K562 (cell line): ENCODE data around the gene ANO9. TPM values are rescaled to one million over a fixed set of nuclear protein-coding genes. Genes with fewer than 3 reads are reported as not detected.

Source experiments
- ATAC-seq: fragments of 200-7000 bp; cut with Tn5 transposase; 3 replicates; pipeline ENCODE4 v1.9.1; 2020; ENCODE audit warnings: moderate library complexity
- BruUV-seq: library from RNA; stranded (reverse); fragments of 400-500 nt; replicated peaks from 2 replicates; lab custom pipeline; 2021; lab: Mats Ljungman, UMichigan
- CTCF ChIA-PET: fragments of 300-600 bp; formaldehyde crosslinking; extraction: SDS; loops from one replicate; lab custom pipeline; 2021; ENCODE audit warnings: low intra/inter-chr PET ratio; lab: Yijun Ruan, JAX
- POLR2A ChIA-PET: fragments of 300-600, 350-650 bp; sonication (Branson Sonifier 250); formaldehyde crosslinking; extraction: SDS; loops from one replicate; lab custom pipeline; 2021; ENCODE audit warnings: antibody characterized with exemption, inconsistent platforms; lab: Yijun Ruan, JAX
- DNase-seq, 4 experiments: peaks; one replicate each; pipeline versions ENCODE4 v3.0.0 to v3.0.0-alpha.2; 2011 to 2018; ENCODE audit warnings: low spot score in 3 of 4, mixed read lengths in 3 of 4; ENCODE audit errors: extremely low read depth in 1 of 4
- FAIRE-seq: peaks from 2 replicates; lab custom pipeline; 2011; peaks lifted over from hg19 to GRCh38; lab: Jason Lieb, UNC
- H2AFZ ChIP-seq: 2 replicates; pipeline ENCODE4 v1.6.0; 2011; ENCODE audit warnings: low read depth, low read length, control low read depth, inconsistent platforms
- H3K27ac ChIP-seq: fragments of 200-600 bp; 3 replicates; pipeline ENCODE4 v1.8.0; 2011; ENCODE audit warnings: low read depth, mild to moderate bottlenecking, control low read depth, inconsistent platforms, low read length, moderate library complexity, mixed read lengths; ENCODE audit errors: extremely low read depth
- H3K27me3 ChIP-seq, 2 experiments: fragments of 300-600 bp in 1 of 2; 2 replicates in 1 of 2; 3 replicates in 1 of 2; pipeline versions ENCODE4 v1.6.0 to v1.8.0; 2011; ENCODE audit warnings: inconsistent platforms in 2 of 2, low read length in 2 of 2, mild to moderate bottlenecking in 1 of 2, mixed read lengths in 1 of 2, moderate library complexity in 1 of 2; ENCODE audit not compliant: control insufficient read depth in 2 of 2, insufficient read depth in 2 of 2
- H3K36me3 ChIP-seq: fragments of 300-600 bp; 3 replicates; pipeline ENCODE4 v1.8.0; 2011; ENCODE audit warnings: mild to moderate bottlenecking, low read length, inconsistent platforms; ENCODE audit not compliant: control insufficient read depth, insufficient read depth
- H3K4me1 ChIP-seq, 2 experiments: fragments of 200-600 bp in 1 of 2; replicated peaks in 1 of 2; 2 replicates in 1 of 2; 3 replicates in 1 of 2; pipeline versions ENCODE4 v1.5.1 to v1.8.0; 2011; ENCODE audit warnings: inconsistent platforms in 2 of 2, low read length in 2 of 2, mild to moderate bottlenecking in 1 of 2, mixed read lengths in 1 of 2, moderate library complexity in 1 of 2; ENCODE audit not compliant: control insufficient read depth in 2 of 2, insufficient read depth in 2 of 2
- H3K4me2 ChIP-seq: 2 replicates; pipeline ENCODE4 v1.6.1; 2011; ENCODE audit warnings: low read length, control low read depth, inconsistent platforms, mixed read lengths; ENCODE audit not compliant: insufficient read depth
- H3K4me3 ChIP-seq: fragments of 200-600 bp; sonication (generic), shearing (Covaris generic); 2 replicates; pipeline ENCODE4 v1.5.1; 2016; ENCODE audit warnings: control low read depth, inconsistent platforms
- H3K79me2 ChIP-seq: fragments of 200-600 bp; 3 replicates; pipeline ENCODE4 v1.8.0; 2011; ENCODE audit warnings: low read length, inconsistent platforms; ENCODE audit not compliant: control insufficient read depth, insufficient read depth
- H3K9ac ChIP-seq, 2 experiments: 2 replicates each; pipeline versions ENCODE4 v1.6.0 to v1.6.1; 2011; ENCODE audit warnings: low read depth in 2 of 2, low read length in 2 of 2, control low read depth in 1 of 2, inconsistent platforms in 1 of 2, mild to moderate bottlenecking in 1 of 2, mixed read lengths in 1 of 2; ENCODE audit not compliant: insufficient read depth in 1 of 2
- H3K9me1 ChIP-seq: one replicate; pipeline ENCODE4 v1.6.0; 2011; ENCODE audit warnings: inconsistent platforms, mild to moderate bottlenecking, low read length, moderate library complexity; ENCODE audit not compliant: control insufficient read depth, insufficient read depth
- H3K9me3 ChIP-seq: replicated peaks from 2 replicates; pipeline ENCODE4 v1.5.1; 2011; ENCODE audit warnings: low read depth, low read length, inconsistent platforms; ENCODE audit not compliant: control insufficient read depth, insufficient read depth
- H4K20me1 ChIP-seq: replicated peaks from 2 replicates; pipeline ENCODE4 v1.6.1; 2011; ENCODE audit warnings: low read length, inconsistent platforms, mixed read lengths; ENCODE audit not compliant: control insufficient read depth, insufficient read depth
- CBX1 ChIP-seq: sonication (generic); IDR thresholded peaks from 2 replicates; pipeline ENCODE4 v1.6.1; 2016; ENCODE audit warnings: antibody characterized with exemption, low read depth, mild to moderate bottlenecking
- GABPB2 ChIP-seq: fragments of 250-450 bp; sonication (Bioruptor Pico); conservative IDR thresholded peaks from 2 replicates; pipeline ENCODE4 v1.5.1; 2021; ENCODE audit warnings: mild to moderate bottlenecking
- HMG20A ChIP-seq: fragments of 450-650 bp; formaldehyde crosslinking; conservative IDR thresholded peaks from 2 replicates; pipeline ENCODE4 v1.4.0; 2020; ENCODE audit warnings: mild to moderate bottlenecking, mixed read lengths
- MAFF ChIP-seq: IDR thresholded peaks from 2 replicates; pipeline ENCODE4 v1.6.1; 2012; ENCODE audit warnings: low read length, improper control_type of control experiment
- MCM2 ChIP-seq: fragments of 450-650 bp; IDR thresholded peaks from 2 replicates; pipeline ENCODE4 v1.6.1; 2017; ENCODE audit warnings: low read depth, mild to moderate bottlenecking
- NR2C1 ChIP-seq, 2 experiments: fragments of 450-650 bp; IDR thresholded peaks; 2 replicates each; pipeline ENCODE4 v1.6.1; 2017; ENCODE audit warnings: mild to moderate bottlenecking in 2 of 2, antibody characterized with exemption in 1 of 2, inconsistent platforms in 1 of 2, missing compliant biosample characterization in 1 of 2, missing genetic modification characterization in 1 of 2
- SETDB1 ChIP-seq: IDR thresholded peaks from one replicate; pipeline ENCODE4 v1.6.1; 2012; ENCODE audit warnings: low read length, control low read depth, inconsistent platforms
- TAF1 ChIP-seq: IDR thresholded peaks from 2 replicates; pipeline ENCODE4 v1.6.1; 2011; ENCODE audit warnings: mild to moderate bottlenecking, low read length, moderate library complexity; ENCODE audit not compliant: insufficient read depth, control insufficient read depth, severe bottlenecking; ENCODE audit errors: extremely low read depth
- TAF15 ChIP-seq: fragments of 200-400 bp; formaldehyde crosslinking; IDR thresholded peaks from 2 replicates; pipeline ENCODE4 v1.6.1; 2017; ENCODE audit warnings: mild to moderate bottlenecking, low read depth, low read length, moderate library complexity
- TRIM24 ChIP-seq, 2 experiments: fragments of 450-650 bp; IDR thresholded peaks; 2 replicates each; pipeline ENCODE4 v1.6.1; 2016
- U2AF1 ChIP-seq: fragments of 200-400 bp; formaldehyde crosslinking; optimal IDR thresholded peaks from 2 replicates; pipeline ENCODE3; 2017; ENCODE audit warnings: mild to moderate bottlenecking, low read depth, low read length, moderate library complexity
- ZNF239 ChIP-seq: fragments of 250-450 bp; sonication (Bioruptor Pico); IDR thresholded peaks from 2 replicates; pipeline ENCODE4 v1.4.0; 2020; ENCODE audit warnings: mild to moderate bottlenecking
- WGBS: fragments of 100-300 bp; shearing (Covaris generic); methylation state at CpG from one replicate; pipeline ENCODE4 v1.1.6; 2016; ENCODE audit warnings: low coverage, mixed read lengths; ENCODE audit not compliant: insufficient coverage; ENCODE audit errors: missing lambda C conversion rate; 5-methylcytosine and 5-hydroxymethylcytosine counted together
- in situ Hi-C: fragments of 300-500 bp; cut with MboI; formaldehyde crosslinking; loops from 4 replicates; pipeline ENCODE4 v1.15.0; 2018; ENCODE audit warnings: inconsistent platforms, mixed read lengths
- intact Hi-C: fragments of 100-400 bp; cut with micrococcal nuclease; formaldehyde crosslinking; loops from 2 replicates; pipeline ENCODE4 v1.14.2; 2022
- polyA plus RNA-seq, 8 experiments: library from polyadenylated mRNA; depleted of rRNA in 4 of 8; stranded (reverse) in 5 of 8; unstranded in 3 of 8; fragments of >200 nt; fragmentation: Nextera tagmentation in 2 of 8; fragmentation: Illumina TruSeq in 1 of 8; extraction: Ambion mirVana in 2 of 8; extraction: Trizol in 1 of 8; gene quantifications; 2 replicates each; pipeline versions ENCODE4 v1.2.1 to v1.2.3, GENCODE V29; 2011 to 2014; ENCODE audit warnings: inconsistent platforms in 1 of 8, missing spikeins in 1 of 8
- total RNA-seq, 7 experiments: library from RNA; depleted of rRNA in 6 of 7; stranded (reverse); fragments of >200 nt in 6 of 7; fragmentation: Illumina TruSeq in 2 of 7; extraction: Trizol in 2 of 7; gene quantifications; 2 replicates each; pipeline versions ENCODE4 v1.2.1 to v1.2.3, GENCODE V29; 2011 to 2021; ENCODE audit warnings: low replicate concordance in 1 of 7
- TF ChIP-seq, protein P1 (sequence below): sonication (generic); formaldehyde crosslinking; IDR thresholded peaks from 2 replicates; pipeline ENCODE4 v1.8.1; 2023; ENCODE audit warnings: mild to moderate bottlenecking, missing genetic modification reagents

ANO9 gene
- total and polyA plus RNA-seq, 9 of the 15 experiments (the other 6 are each of a cell fraction or from before 2014, with no cell fraction given): 0.20 to 14.5 (median 4.5) TPM

- TF ChIP-seq NR2C1 (IDR thresholded peaks at IDR 0.05) (no peak), NR2C1 (tag; IDR thresholded peaks at IDR 0.05) (no peak), ZNF239 (CRISPR knock-in tag) (no peak), GABPB2 (CRISPR knock-in tag) (no peak), HMG20A (CRISPR knock-in tag) (no peak), MCM2 (no peak), SETDB1 (no peak), MAFF (no peak), U2AF1 (no peak), TAF1 (no peak)
Observed at GRCh38 chr11:487571-488021, 45.8 kb upstream of the ANO9 start (continued).

DNA sequence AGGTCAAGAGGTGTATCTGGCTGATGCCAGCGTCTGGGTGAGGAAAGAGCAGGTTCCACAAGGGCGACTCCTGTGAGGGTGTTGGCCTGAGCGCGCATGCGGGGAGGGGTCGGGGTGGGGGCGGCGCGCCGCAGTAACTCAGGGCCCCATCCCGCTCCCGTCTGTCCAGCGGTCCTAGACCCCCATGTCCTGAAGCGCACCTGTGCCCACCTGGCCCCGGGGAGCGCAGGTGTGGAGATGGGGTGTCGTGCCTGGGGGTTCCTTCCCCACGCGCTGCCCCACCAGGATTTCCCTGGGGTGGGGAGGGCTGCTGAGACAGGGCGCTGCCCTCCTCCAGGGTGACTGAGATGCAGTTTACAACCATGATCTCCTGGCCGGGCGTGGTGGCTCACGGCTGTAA lies 44.4 kb upstream of the ANO9 start:
- H4K20me1 ChIP-seq: no peaks in the 10 kb centered on the region
- H3K27me3 ChIP-seq: no peaks in the 10 kb centered on the region
- peaks cover 18% of the 10 kb centered on the region for H3K79me2 ChIP-seq
- TF ChIP-seq TAF15: no peak
- no peak for TF ChIP-seq CBX1
- TF ChIP-seq TRIM24 (IDR thresholded peaks at IDR 0.05): no peak
- TF ChIP-seq, protein P1, sequence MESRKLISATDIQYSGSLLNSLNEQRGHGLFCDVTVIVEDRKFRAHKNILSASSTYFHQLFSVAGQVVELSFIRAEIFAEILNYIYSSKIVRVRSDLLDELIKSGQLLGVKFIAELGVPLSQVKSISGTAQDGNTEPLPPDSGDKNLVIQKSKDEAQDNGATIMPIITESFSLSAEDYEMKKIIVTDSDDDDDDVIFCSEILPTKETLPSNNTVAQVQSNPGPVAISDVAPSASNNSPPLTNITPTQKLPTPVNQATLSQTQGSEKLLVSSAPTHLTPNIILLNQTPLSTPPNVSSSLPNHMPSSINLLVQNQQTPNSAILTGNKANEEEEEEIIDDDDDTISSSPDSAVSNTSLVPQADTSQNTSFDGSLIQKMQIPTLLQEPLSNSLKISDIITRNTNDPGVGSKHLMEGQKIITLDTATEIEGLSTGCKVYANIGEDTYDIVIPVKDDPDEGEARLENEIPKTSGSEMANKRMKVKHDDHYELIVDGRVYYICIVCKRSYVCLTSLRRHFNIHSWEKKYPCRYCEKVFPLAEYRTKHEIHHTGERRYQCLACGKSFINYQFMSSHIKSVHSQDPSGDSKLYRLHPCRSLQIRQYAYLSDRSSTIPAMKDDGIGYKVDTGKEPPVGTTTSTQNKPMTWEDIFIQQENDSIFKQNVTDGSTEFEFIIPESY (CRISPR knock-in tag): no peak
- TF ChIP-seq, all 486 proteins: peak for 0
- CTCF ChIA-PET: no interaction called here
- POLR2A ChIA-PET: no interaction called here
- no peak for DNase-seq
- in situ Hi-C loops (no loop called here), intact Hi-C loops (no loop called here)
- no peak for FAIRE-seq
- Histone ChIP-seq H3K36me3 (peaks cover 51% of the 10 kb centered on the region; the same call in 2 of the 3 replicates), H3K9ac (no peak overlapping the region), H3K4me1 (peaks cover 0 to 24% of the 10 kb centered on the region in 2 experiments; a peak in 2 of 5 replicates), H3K4me2 (no peak overlapping the region), H3K9me1 (no peaks in the 10 kb centered on the region), H3K27ac (no peak overlapping the region), H3K9me3 (peaks cover 11% of the 10 kb centered on the region), H3K4me3 (no peak overlapping the region), H2AFZ (no peak overlapping the region)
- no peak for ATAC-seq
- BruUV-seq: no TSS peak
- WGBS: 100% methylated on average over 3 of the region's 23 CpGs
